ENCODE measurements around the gene TRIM38. TPM values are rescaled to one million over a fixed set of nuclear protein-coding genes. Genes with fewer than 3 reads are reported as not detected.
"Not testable (repeated sequence)": the region's sequence is repeated elsewhere in the genome, so short reads cannot be mapped to it uniquely, and the experiment has no call there.

Gene TRIM38
- total RNA-seq, 4 donors from 2014 or later, result 3.9 to 14.9 (median 6.4) TPM

DNA sequence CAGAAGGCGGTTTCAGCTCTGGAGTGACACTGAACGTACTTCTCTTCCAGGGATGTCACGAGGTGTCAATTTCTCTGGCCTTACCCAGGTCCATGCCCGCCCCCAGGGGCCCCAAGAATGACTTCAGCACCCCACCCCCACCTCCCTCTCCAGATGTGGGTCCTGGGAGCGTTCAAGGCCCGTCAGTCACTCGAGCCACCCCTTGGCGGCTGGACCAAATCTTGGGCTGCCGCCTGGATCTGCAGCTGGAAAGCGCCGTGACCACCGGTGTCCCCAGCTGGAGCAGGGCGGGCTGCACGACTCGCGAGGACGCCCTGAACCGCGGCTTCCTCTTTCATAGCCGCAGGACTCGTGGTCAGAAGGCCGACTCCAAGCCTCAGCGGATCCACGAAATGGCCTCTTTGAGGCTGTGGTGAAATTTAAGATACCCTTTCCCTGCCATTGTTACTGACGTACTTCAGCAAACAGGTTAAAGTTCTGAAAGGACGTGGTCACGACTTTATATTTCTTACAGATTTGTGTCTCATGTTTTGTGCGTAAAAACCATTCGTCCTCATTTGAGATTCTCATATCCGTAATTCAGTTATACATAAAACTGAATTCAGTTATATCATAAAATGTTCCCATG lies 29.3 kb downstream of the TRIM38 start:
- no peaks in the 10 kb centered on the region for H3K9me3 ChIP-seq
- peak overlapping the region; percentile 70 for H3K4me3 ChIP-seq
- no peaks in the 10 kb centered on the region for H3K36me3 ChIP-seq
- no peaks in the 10 kb centered on the region for H3K27me3 ChIP-seq
- peak; percentile 84 to 91 for DNase-seq (ENCODE audit: low spot score in 2 of 2)
- H3K27ac ChIP-seq, result peak overlapping the region; percentile 92
- TF ChIP-seq POLR2AphosphoS5 (IDR thresholded peaks at IDR 0.05) (no peak), POLR2A (IDR thresholded peaks at IDR 0.05) (no peak), EP300 (IDR thresholded peaks at IDR 0.05) (no peak)
- TF ChIP-seq, protein P1, sequence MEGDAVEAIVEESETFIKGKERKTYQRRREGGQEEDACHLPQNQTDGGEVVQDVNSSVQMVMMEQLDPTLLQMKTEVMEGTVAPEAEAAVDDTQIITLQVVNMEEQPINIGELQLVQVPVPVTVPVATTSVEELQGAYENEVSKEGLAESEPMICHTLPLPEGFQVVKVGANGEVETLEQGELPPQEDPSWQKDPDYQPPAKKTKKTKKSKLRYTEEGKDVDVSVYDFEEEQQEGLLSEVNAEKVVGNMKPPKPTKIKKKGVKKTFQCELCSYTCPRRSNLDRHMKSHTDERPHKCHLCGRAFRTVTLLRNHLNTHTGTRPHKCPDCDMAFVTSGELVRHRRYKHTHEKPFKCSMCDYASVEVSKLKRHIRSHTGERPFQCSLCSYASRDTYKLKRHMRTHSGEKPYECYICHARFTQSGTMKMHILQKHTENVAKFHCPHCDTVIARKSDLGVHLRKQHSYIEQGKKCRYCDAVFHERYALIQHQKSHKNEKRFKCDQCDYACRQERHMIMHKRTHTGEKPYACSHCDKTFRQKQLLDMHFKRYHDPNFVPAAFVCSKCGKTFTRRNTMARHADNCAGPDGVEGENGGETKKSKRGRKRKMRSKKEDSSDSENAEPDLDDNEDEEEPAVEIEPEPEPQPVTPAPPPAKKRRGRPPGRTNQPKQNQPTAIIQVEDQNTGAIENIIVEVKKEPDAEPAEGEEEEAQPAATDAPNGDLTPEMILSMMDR (IDR thresholded peaks at IDR 0.05), result no peak
- peaks cover 11% of the 10 kb centered on the region for H3K4me1 ChIP-seq
- WGBS, result 1% methylated on average over 26 of the region's 30 CpGs

DNA sequence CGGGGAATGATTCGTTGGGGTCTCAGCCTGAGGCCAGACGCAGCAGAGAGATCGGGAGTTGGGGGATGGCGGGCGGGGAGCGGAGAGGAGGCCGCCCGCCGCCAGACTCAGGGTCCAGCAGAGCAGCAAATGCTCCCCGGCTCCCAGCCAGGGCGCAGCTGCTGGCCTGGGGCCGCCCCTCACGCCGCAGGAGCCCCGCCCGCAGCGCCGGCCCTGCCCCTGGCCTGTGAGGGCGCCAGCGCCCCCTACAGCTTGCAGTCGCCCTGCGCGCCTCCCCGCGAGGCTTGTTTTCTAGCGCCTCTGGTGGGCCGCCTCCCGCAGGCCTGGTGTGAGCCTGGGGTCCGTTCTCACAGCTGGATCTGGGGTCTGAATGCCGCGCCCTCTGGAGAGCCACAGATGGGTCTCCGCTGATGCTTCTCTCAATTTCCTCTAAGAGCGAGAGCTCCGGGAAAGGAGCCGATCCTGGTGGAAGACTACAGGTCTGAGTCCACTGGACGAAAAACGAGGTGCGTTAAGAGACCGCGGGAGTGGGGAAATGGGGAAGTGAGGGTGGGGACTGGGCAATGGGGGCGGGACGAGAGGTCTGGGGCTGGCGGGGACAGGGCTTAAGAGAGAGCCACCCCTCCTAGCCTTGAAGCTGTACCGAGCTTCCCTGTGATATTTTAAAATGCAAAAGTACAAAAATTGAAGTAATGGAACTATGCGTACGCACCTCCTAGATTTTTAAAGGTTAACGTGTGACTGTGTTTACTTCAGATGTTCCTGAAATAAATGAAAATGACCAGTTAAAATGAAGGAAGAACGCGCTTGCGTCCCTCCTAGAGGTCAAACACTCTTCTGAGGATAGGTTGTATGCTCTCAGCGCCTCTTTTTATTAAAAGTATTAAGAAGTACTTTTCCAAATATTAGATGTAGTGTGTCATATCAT lies 30.1 kb downstream of the TRIM38 start:
- Histone ChIP-seq H3K27me3 (no peaks in the 10 kb centered on the region), H3K27ac (peak overlapping the region; percentile 92), H3K4me3 (peak overlapping the region; percentile 70), H3K4me1 (peaks cover 11% of the 10 kb centered on the region), H3K36me3 (no peaks in the 10 kb centered on the region), H3K9me3 (no peaks in the 10 kb centered on the region)
- DNase-seq (ENCODE audit: low spot score in 2 of 2), result peak; percentile 95 to 96
- 2% methylated on average over 31 of the region's 52 CpGs for WGBS
- TF ChIP-seq EP300 (IDR thresholded peaks at IDR 0.05), result no peak
- peak in 1 of 3 donors; percentile 66 for TF ChIP-seq POLR2AphosphoS5 (IDR thresholded peaks at IDR 0.05)
- peak; percentile 69 to 82 for TF ChIP-seq POLR2A (IDR thresholded peaks at IDR 0.05)
- TF ChIP-seq, protein P1 (IDR thresholded peaks at IDR 0.05), result peak; percentile 94 to 100

DNA sequence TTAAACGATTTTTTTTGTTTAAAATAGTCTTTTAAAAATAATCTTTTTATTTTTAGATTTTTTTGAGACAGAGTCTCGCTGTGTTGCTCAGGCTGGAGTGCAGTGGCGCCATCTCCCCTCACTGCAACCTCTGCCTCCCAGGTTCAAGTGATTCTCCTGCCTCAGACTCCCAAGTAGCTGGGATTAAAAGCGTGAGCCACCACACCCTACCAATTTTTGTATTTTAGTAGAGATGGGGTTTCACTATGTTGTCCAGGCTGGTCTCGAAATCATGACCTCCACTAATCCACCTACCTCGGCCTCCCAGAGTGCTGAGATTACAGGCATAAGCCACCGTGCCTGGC lies 30.7 kb downstream of the TRIM38 start:
- peaks cover 11% of the 10 kb centered on the region for H3K4me1 ChIP-seq
- DNase-seq (ENCODE audit: low spot score in 2 of 2); H3K27me3 ChIP-seq; H3K9me3 ChIP-seq; H3K36me3 ChIP-seq: not testable (repeated sequence)
- 68% methylated on average over 7 of the region's 7 CpGs for WGBS
- H3K27ac ChIP-seq, result peak overlapping the region; percentile 92
- peak overlapping the region; percentile 70 for H3K4me3 ChIP-seq

DNA sequence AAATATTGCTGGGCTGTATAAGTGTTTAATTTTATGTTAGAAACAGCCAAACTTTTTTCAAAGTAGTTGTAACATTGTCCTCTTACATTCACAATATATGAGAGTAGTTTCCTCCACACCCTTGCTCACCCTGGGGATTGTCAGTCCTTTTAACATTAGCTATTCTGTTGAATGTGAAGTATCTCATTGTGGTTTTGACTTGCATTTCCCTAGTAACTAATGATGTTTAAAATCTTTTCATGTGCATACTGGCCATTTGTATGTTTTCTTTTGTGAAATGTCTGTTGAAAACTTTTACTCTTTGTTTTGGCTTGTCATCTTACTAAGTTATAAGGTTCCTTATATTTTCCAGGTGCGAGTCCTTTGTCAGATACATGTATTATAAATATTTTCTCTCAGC lies 32.9 kb downstream of the TRIM38 start:
- H3K9me3 ChIP-seq, result no peaks in the 10 kb centered on the region
- peaks cover 4% of the 10 kb centered on the region for H3K36me3 ChIP-seq
- no peak for DNase-seq (ENCODE audit: low spot score in 2 of 2)
- TF ChIP-seq, protein P1 (IDR thresholded peaks at IDR 0.05), result no peak
- TF ChIP-seq EP300 (IDR thresholded peaks at IDR 0.05), result no peak
- no peak for TF ChIP-seq POLR2A (IDR thresholded peaks at IDR 0.05)
- TF ChIP-seq POLR2AphosphoS5 (IDR thresholded peaks at IDR 0.05), result no peak
- H3K4me1 ChIP-seq, result peaks cover 11% of the 10 kb centered on the region
- WGBS, result 92% methylated on average over 1 of the region's 1 CpG
- H3K4me3 ChIP-seq, result no peak overlapping the region
- no peaks in the 10 kb centered on the region for H3K27me3 ChIP-seq
- no peak overlapping the region for H3K27ac ChIP-seq

DNA sequence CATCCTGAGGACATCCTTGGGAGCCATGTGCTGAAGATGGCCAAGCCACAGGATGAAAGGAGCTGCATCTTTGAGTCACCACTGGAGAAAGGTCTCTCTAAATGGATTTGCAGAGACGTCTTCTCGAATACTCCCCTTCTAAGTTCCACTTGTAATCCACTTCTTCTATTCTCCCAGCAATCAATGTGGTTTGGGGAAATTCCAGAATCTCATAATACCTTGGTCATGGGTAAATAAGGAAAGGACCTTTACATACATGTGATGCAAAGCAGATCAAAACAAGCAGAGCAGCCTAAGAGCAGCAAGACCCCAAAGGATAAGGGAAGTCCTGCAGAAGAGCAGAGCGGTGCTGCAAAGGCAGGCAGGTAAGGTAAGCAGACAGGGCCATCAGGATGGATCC lies 35.3 kb downstream of the TRIM38 start:
- Histone ChIP-seq H3K36me3 (peaks cover 4% of the 10 kb centered on the region), H3K4me1 (peaks cover 6% of the 10 kb centered on the region), H3K27ac (no peak overlapping the region), H3K4me3 (no peak overlapping the region), H3K27me3 (no peaks in the 10 kb centered on the region), H3K9me3 (no peaks in the 10 kb centered on the region)
- no peak for DNase-seq (ENCODE audit: low spot score in 2 of 2)
- WGBS, result 91% methylated on average over 3 of the region's 3 CpGs
- TF ChIP-seq POLR2A (IDR thresholded peaks at IDR 0.05), result no peak
- TF ChIP-seq, protein P1 (IDR thresholded peaks at IDR 0.05), result no peak
- no peak for TF ChIP-seq EP300 (IDR thresholded peaks at IDR 0.05)
- TF ChIP-seq POLR2AphosphoS5 (IDR thresholded peaks at IDR 0.05), result no peak

All from suprapubic skin (tissue), 4 donors.